Measurements from ENCODE around the gene CCL19.

The CCL19 gene

GRCh38 chr9:34663303-34663605, 27.8 kb downstream of the CCL19 start:
- no peak overlapping the region for H3K4me3 ChIP-seq (ENCODE audit: low read length)
- DNase-seq (ENCODE audit: low read depth) = no peak
- no peak for TF ChIP-seq CTCF (IDR thresholded peaks at IDR 0.05; ENCODE audit: insufficient read depth, low read depth, low read length, missing control alignments)

- no peak for TF ChIP-seq CTCF (IDR thresholded peaks at IDR 0.05; ENCODE audit: insufficient read depth, low read depth, low read length, missing control alignments)
- no peak within 1 kb of the TSS for H3K4me3 ChIP-seq (ENCODE audit: low read length)
- DNase-seq (ENCODE audit: low read depth) = peak; percentile 65
Measured at GRCh38 chr9:34662526-34663302, 28.4 kb downstream of the CCL19 start, which contains the start of gene CCL27. Gene CCL27, minus strand, starts transcription at chr9:34662657. Its CDS starts 24 bp downstream, at chr9:34662633.

GRCh38 chr9:34659592-34660253, 31.4 kb downstream of the CCL19 start:
- no peak overlapping the region for H3K4me3 ChIP-seq (ENCODE audit: low read length)
- DNase-seq (ENCODE audit: low read depth) = peak; percentile 70
- no peak for TF ChIP-seq CTCF (IDR thresholded peaks at IDR 0.05; ENCODE audit: insufficient read depth, low read depth, low read length, missing control alignments)

- H3K4me3 ChIP-seq (ENCODE audit: low read length) = no peak overlapping the region
- no peak for DNase-seq (ENCODE audit: low read depth)
- no peak for TF ChIP-seq CTCF (IDR thresholded peaks at IDR 0.05; ENCODE audit: insufficient read depth, low read depth, low read length, missing control alignments)
Measured at GRCh38 chr9:34658461-34658860, 32.6 kb downstream of the CCL19 start.

GRCh38 chr9:34656992-34657391, 34.1 kb downstream of the CCL19 start:
- DNase-seq (ENCODE audit: low read depth) = no peak
- no peak overlapping the region for H3K4me3 ChIP-seq (ENCODE audit: low read length)
- TF ChIP-seq CTCF (IDR thresholded peaks at IDR 0.05; ENCODE audit: insufficient read depth, low read depth, low read length, missing control alignments) = no peak

GRCh38 chr9:34655394-34655793, 35.7 kb downstream of the CCL19 start:
- H3K4me3 ChIP-seq (ENCODE audit: low read length) = no peak overlapping the region
- DNase-seq (ENCODE audit: low read depth) = no peak
- TF ChIP-seq CTCF (IDR thresholded peaks at IDR 0.05; ENCODE audit: insufficient read depth, low read depth, low read length, missing control alignments) = no peak

All from epithelial cell of esophagus (primary cell).